ENCODE data around the gene ARHGAP25. TPM values are rescaled to one million over a fixed set of nuclear protein-coding genes. Genes with fewer than 3 reads are reported as not detected.

The ARHGAP25 gene
- polyA plus RNA-seq, 3 donors, result 20.8 to 56.8 (median 36.3) TPM

- Histone ChIP-seq H3K36me3 (replicated peaks in 1 of 2; ENCODE audit: control insufficient read depth in 1 of 2, insufficient read depth in 2 of 2, low read length in 2 of 2) (peaks cover 75 to 90% of the 10 kb centered on the region in 2 donors), H3K4me3 (replicated peaks in 1 of 3; ENCODE audit: low read depth in 2 of 3, low read length in 3 of 3) (no peak overlapping the region), H3K9ac (ENCODE audit: insufficient read depth, low read length, poor library complexity, severe bottlenecking) (no peak overlapping the region), H2AFZ (ENCODE audit: insufficient read depth, low read depth, low read length, poor library complexity, severe bottlenecking) (no peak overlapping the region), H3K4me2 (replicated peaks; ENCODE audit: extremely low read depth, low read length, poor library complexity, severe bottlenecking) (no peak overlapping the region), H3K4me1 (ENCODE audit: control insufficient read depth in 1 of 2, insufficient read depth in 2 of 2, low read length in 2 of 2) (peaks cover 20 to 23% of the 10 kb centered on the region in 2 donors), H3K79me2 (ENCODE audit: insufficient read depth, low read length) (peaks cover 72% of the 10 kb centered on the region), H3K27me3 (ENCODE audit: control insufficient read depth in 2 of 2, insufficient read depth in 2 of 2, low read length in 2 of 2) (no peaks in the 10 kb centered on the region), H3K27ac (ENCODE audit: low read depth in 1 of 2, low read length in 2 of 2) (no peak overlapping the region), H4K20me1 (ENCODE audit: insufficient read depth, low read length) (peaks cover 19% of the 10 kb centered on the region), H3K9me3 (replicated peaks in 1 of 2; ENCODE audit: control insufficient read depth in 1 of 2, insufficient read depth in 1 of 2, low read length in 2 of 2) (no peaks in the 10 kb centered on the region)
- Mint-ChIP-seq H3K9me3 (no peaks in the 10 kb centered on the region), H3K36me3 (peaks cover 22 to 50% of the 10 kb centered on the region in 2 donors), H3K27ac (peak overlapping the region in 3 of 7 donors; percentile 48 to 68 (median 51)), H3K4me3 (no peak overlapping the region), H3K4me1 (peaks cover 19% of the 10 kb centered on the region), H3K27me3 (ENCODE audit: low read depth in 3 of 3) (no peaks in the 10 kb centered on the region)
- 86% methylated on average over 4 of the region's 7 CpGs for WGBS (ENCODE audit: insufficient coverage)
- no peak for TF ChIP-seq CTCF (IDR thresholded peaks at IDR 0.05)
- intact Hi-C loops (cut with micrococcal nuclease), result no loop called here
- DNase-seq, result no peak
Observed at GRCh38 chr2:68789603-68790002, 55.0 kb downstream of the ARHGAP25 start.

GRCh38 chr2:68790600-68790999 lies 56.0 kb downstream of the ARHGAP25 start:
- intact Hi-C loops (cut with micrococcal nuclease), result no loop called here
- peak overlapping the region; percentile 30 to 79 (median 45) for H3K27ac Mint-ChIP-seq
- no peaks in the 10 kb centered on the region for H3K27me3 ChIP-seq (ENCODE audit: control insufficient read depth in 2 of 2, insufficient read depth in 2 of 2, low read length in 2 of 2)
- 91% methylated on average over 6 of the region's 7 CpGs for WGBS (ENCODE audit: insufficient coverage)
- H3K9ac ChIP-seq (ENCODE audit: insufficient read depth, low read length, poor library complexity, severe bottlenecking), result no peak overlapping the region
- no peak for DNase-seq
- H3K27me3 Mint-ChIP-seq (ENCODE audit: low read depth in 3 of 3), result no peaks in the 10 kb centered on the region
- H3K9me3 ChIP-seq (replicated peaks in 1 of 2; ENCODE audit: control insufficient read depth in 1 of 2, insufficient read depth in 1 of 2, low read length in 2 of 2), result no peaks in the 10 kb centered on the region
- H3K27ac ChIP-seq (ENCODE audit: low read depth in 1 of 2, low read length in 2 of 2), result peak overlapping the region in 1 of 2 donors; percentile 32
- H3K4me1 Mint-ChIP-seq, result peaks cover 29% of the 10 kb centered on the region
- H3K4me3 ChIP-seq (replicated peaks in 1 of 3; ENCODE audit: low read depth in 2 of 3, low read length in 3 of 3), result no peak overlapping the region
- peaks cover 14 to 23% of the 10 kb centered on the region in 2 donors for H3K4me1 ChIP-seq (ENCODE audit: control insufficient read depth in 1 of 2, insufficient read depth in 2 of 2, low read length in 2 of 2)
- H2AFZ ChIP-seq (ENCODE audit: insufficient read depth, low read depth, low read length, poor library complexity, severe bottlenecking), result no peak overlapping the region
- peaks cover 77% of the 10 kb centered on the region for H3K79me2 ChIP-seq (ENCODE audit: insufficient read depth, low read length)
- H3K9me3 Mint-ChIP-seq, result no peaks in the 10 kb centered on the region
- H3K36me3 ChIP-seq (replicated peaks in 1 of 2; ENCODE audit: control insufficient read depth in 1 of 2, insufficient read depth in 2 of 2, low read length in 2 of 2), result peaks cover 72 to 80% of the 10 kb centered on the region in 2 donors
- peaks cover 18% of the 10 kb centered on the region for H4K20me1 ChIP-seq (ENCODE audit: insufficient read depth, low read length)
- peaks cover 32 to 58% of the 10 kb centered on the region in 2 donors for H3K36me3 Mint-ChIP-seq
- H3K4me3 Mint-ChIP-seq, result no peak overlapping the region
- TF ChIP-seq CTCF (IDR thresholded peaks at IDR 0.05), result no peak
- no peak overlapping the region for H3K4me2 ChIP-seq (replicated peaks; ENCODE audit: extremely low read depth, low read length, poor library complexity, severe bottlenecking)

Measured in CD14-positive monocyte (primary cell).